ENCODE data around the gene CDH13.

The CDH13 gene

GRCh38 chr16:83791916-83792315 is 1165.1 kb downstream of the CDH13 start:
- H3K27ac Mint-ChIP-seq, result no peak overlapping the region
- H3K36me3 Mint-ChIP-seq (ENCODE audit: low read depth), result no peaks in the 10 kb centered on the region
- peaks cover 2% of the 10 kb centered on the region for H3K27me3 Mint-ChIP-seq
- peaks cover 11% of the 10 kb centered on the region for H3K4me1 Mint-ChIP-seq (ENCODE audit: low read depth)
- intact Hi-C loops (cut with micrococcal nuclease), result no loop called here
- no peak overlapping the region for H3K4me3 Mint-ChIP-seq
- no peaks in the 10 kb centered on the region for H3K9me3 Mint-ChIP-seq

DNA sequence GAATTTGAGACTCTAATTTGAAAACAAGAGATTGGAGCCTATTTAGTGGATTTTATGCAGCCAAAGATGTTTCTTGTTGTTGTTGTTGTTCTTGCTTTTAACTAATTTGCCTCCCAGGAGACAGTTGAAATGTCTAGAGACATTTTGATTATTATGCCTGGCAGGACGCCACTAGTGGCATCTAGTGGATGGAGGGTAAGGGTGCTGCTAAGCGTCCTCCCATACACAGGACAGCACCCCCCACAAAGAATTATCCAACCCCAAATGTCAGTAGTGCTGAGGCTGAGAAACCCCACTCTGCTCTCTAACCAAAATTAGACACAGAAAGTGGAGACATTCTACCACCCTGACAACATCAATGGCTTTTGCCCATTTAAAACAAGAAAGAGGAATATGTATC is 1165.6 kb downstream of the CDH13 start:
- peaks cover 2% of the 10 kb centered on the region for H3K27me3 Mint-ChIP-seq
- H3K36me3 Mint-ChIP-seq (ENCODE audit: low read depth), result no peaks in the 10 kb centered on the region
- H3K9me3 Mint-ChIP-seq, result no peaks in the 10 kb centered on the region
- intact Hi-C loops (cut with micrococcal nuclease), result no loop called here
- H3K4me1 Mint-ChIP-seq (ENCODE audit: low read depth), result peaks cover 9% of the 10 kb centered on the region
- no peak overlapping the region for H3K4me3 Mint-ChIP-seq
- H3K27ac Mint-ChIP-seq, result no peak overlapping the region

- no peaks in the 10 kb centered on the region for H3K36me3 Mint-ChIP-seq (ENCODE audit: low read depth)
- intact Hi-C loops (cut with micrococcal nuclease), result no loop called here
- H3K4me1 Mint-ChIP-seq (ENCODE audit: low read depth), result peaks cover 9% of the 10 kb centered on the region
- H3K27ac Mint-ChIP-seq, result no peak overlapping the region
- no peaks in the 10 kb centered on the region for H3K27me3 Mint-ChIP-seq
- H3K9me3 Mint-ChIP-seq, result no peaks in the 10 kb centered on the region
- no peak overlapping the region for H3K4me3 Mint-ChIP-seq
Observed at GRCh38 chr16:83793179-83793578, 1166.4 kb downstream of the CDH13 start.

GRCh38 chr16:83794860-83795554 is 1168.2 kb downstream of the CDH13 start:
- intact Hi-C loops (cut with micrococcal nuclease), result no loop called here
- no peaks in the 10 kb centered on the region for H3K9me3 Mint-ChIP-seq
- no peak overlapping the region for H3K4me3 Mint-ChIP-seq
- H3K27me3 Mint-ChIP-seq, result no peaks in the 10 kb centered on the region
- H3K4me1 Mint-ChIP-seq (ENCODE audit: low read depth), result peaks cover 9% of the 10 kb centered on the region
- no peaks in the 10 kb centered on the region for H3K36me3 Mint-ChIP-seq (ENCODE audit: low read depth)
- H3K27ac Mint-ChIP-seq, result no peak overlapping the region

DNA sequence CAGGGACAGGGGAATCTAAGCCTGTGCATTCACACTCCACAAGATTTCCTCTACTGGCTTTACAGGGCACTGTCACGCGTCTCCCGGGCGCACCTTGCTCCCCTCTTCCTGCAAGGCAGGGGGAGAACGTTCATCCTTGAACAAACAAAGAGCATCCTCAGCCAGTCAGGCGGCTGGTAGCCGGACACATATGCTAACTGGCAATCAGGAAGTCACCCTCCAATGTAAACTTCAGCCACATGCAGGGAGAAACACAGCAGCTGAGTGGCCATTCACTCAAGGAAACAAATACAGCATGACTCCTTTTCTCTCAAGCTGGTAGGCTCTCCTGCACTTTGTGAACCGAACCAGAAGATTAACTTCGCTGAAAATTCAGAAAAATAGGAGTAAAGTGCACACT is 1170.2 kb downstream of the CDH13 start:
- no peak overlapping the region for H3K27ac Mint-ChIP-seq
- no peaks in the 10 kb centered on the region for H3K9me3 Mint-ChIP-seq
- no peaks in the 10 kb centered on the region for H3K36me3 Mint-ChIP-seq (ENCODE audit: low read depth)
- intact Hi-C loops (cut with micrococcal nuclease), result no loop called here
- H3K27me3 Mint-ChIP-seq, result peaks cover 1% of the 10 kb centered on the region
- H3K4me1 Mint-ChIP-seq (ENCODE audit: low read depth), result peaks cover 11% of the 10 kb centered on the region
- no peak overlapping the region for H3K4me3 Mint-ChIP-seq

DNA sequence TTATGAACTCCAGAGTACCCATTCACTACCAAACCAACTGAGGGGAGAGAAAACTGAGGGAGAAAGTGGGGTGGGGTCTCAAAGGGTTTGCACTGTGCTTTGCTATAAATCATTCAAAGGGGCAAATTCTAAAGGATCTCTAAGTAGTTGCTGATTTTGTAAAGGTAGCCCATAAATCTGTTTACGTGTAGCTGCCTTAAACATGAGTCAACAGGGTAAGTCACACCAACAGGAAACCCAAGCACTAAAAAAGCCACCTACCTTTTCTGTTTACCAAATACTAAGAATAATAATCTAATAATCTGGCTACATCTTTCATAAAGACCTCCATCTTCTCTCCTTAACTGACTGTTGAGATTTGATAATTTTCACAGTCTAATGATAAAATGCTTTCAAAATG is 1172.6 kb downstream of the CDH13 start:
- Mint-ChIP-seq H3K4me1 (ENCODE audit: low read depth) (peaks cover 33% of the 10 kb centered on the region), H3K36me3 (ENCODE audit: low read depth) (no peaks in the 10 kb centered on the region), H3K4me3 (no peak overlapping the region), H3K9me3 (no peaks in the 10 kb centered on the region), H3K27ac (no peak overlapping the region), H3K27me3 (peaks cover 1% of the 10 kb centered on the region)
- intact Hi-C loops (cut with micrococcal nuclease), result no loop called here

DNA sequence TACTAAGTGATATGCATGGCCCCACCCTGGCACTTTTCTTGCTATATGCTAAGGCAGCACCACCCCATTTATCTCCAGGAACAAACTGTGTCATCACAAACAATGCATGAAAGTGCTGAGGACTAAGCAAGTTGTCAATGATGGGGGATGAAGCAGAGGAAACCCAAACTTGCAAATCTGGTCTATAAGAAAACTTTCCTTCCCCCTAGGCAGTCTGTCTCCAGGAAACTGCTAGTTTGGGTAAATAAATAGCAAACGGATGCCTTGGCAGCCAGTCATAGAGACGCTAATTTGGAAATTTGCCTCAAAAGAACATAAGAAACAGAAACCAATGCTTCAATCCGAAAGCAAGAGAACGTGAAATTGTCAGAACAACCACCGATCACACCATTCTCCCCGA is 1175.4 kb downstream of the CDH13 start:
- Mint-ChIP-seq H3K27ac (no peak overlapping the region), H3K36me3 (ENCODE audit: low read depth) (no peaks in the 10 kb centered on the region), H3K9me3 (no peaks in the 10 kb centered on the region), H3K4me3 (no peak overlapping the region), H3K27me3 (peaks cover 1% of the 10 kb centered on the region), H3K4me1 (ENCODE audit: low read depth) (peaks cover 50% of the 10 kb centered on the region)
- intact Hi-C loops (cut with micrococcal nuclease), result no loop called here

DNA sequence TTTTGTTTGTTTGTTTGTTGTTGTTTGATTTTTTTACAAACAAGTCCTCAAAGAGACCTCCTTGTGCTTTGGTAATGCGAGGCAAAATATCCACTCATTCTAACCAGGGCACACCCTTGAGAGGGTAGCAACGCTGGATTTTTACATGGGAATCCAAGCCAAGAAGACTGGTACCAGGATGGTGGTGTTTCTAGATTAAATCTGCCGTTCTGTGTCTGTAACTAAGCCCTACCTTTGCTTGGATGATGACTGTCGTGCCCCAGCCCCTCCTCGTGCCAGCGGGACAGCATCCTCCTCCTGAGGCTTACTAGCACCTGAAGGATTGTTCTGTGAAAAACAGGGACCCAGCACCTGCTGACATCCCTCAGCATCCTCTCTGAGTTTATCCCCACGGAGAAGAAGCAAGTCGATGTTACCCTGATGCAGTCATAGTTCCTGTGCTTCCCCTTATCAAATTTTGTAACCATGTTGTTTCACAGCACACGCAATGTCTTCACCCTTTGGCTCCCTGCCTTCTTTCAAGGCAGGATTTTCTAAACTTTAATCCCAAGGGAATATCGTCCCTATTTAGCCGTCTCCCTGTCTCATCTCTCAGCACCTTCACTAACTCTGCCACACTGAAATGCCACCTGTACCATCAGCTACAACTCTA is 1175.9 kb downstream of the CDH13 start:
- intact Hi-C loops (cut with micrococcal nuclease), result no loop called here
- peaks cover 1% of the 10 kb centered on the region for H3K27me3 Mint-ChIP-seq

DNA sequence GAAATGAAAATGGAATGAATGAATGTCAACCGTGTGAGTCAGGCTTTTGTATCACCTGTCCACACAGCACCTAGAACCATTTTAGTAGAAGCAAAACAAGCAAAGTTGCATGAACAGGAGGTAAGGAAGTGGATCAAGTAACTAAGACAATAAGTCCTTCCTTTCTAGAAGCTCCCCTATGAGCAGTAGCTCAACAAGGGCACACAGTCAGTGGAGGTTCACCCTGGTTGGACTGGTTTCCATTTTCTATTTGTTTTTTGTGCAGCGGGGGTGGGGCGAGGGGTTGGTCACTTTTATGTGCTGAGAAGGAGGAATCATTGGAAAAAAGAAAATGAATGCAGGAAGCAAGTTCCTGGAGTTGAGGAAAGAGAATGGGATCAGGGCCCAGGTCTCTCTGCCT is 1177.0 kb downstream of the CDH13 start:
- H3K27me3 Mint-ChIP-seq, result peaks cover 1% of the 10 kb centered on the region
- intact Hi-C loops (cut with micrococcal nuclease), result no loop called here
- no peaks in the 10 kb centered on the region for H3K9me3 Mint-ChIP-seq
- H3K27ac Mint-ChIP-seq, result peak overlapping the region; percentile 98
- H3K36me3 Mint-ChIP-seq (ENCODE audit: low read depth), result peaks cover 12% of the 10 kb centered on the region
- peaks cover 59% of the 10 kb centered on the region for H3K4me1 Mint-ChIP-seq (ENCODE audit: low read depth)
- H3K4me3 Mint-ChIP-seq, result no peak overlapping the region

More for the DNA sequence above, 1175.9 kb downstream of the CDH13 start:
- Mint-ChIP-seq H3K27ac (no peak overlapping the region), H3K36me3 (ENCODE audit: low read depth) (peaks cover under 1% of the 10 kb centered on the region), H3K9me3 (no peaks in the 10 kb centered on the region), H3K4me3 (no peak overlapping the region), H3K4me1 (ENCODE audit: low read depth) (peaks cover 53% of the 10 kb centered on the region)

- H3K27me3 Mint-ChIP-seq, result peaks cover 1% of the 10 kb centered on the region
- intact Hi-C loops (cut with micrococcal nuclease), result no loop called here
- no peaks in the 10 kb centered on the region for H3K9me3 Mint-ChIP-seq
- H3K36me3 Mint-ChIP-seq (ENCODE audit: low read depth), result peaks cover 18% of the 10 kb centered on the region
- no peak overlapping the region for H3K4me3 Mint-ChIP-seq
- peak overlapping the region; percentile 98 for H3K27ac Mint-ChIP-seq
- peaks cover 65% of the 10 kb centered on the region for H3K4me1 Mint-ChIP-seq (ENCODE audit: low read depth)
Observed at GRCh38 chr16:83804366-83804765, 1177.6 kb downstream of the CDH13 start.

GRCh38 chr16:83806036-83806435 is 1179.3 kb downstream of the CDH13 start:
- H3K27me3 Mint-ChIP-seq, result no peaks in the 10 kb centered on the region
- H3K27ac Mint-ChIP-seq, result peak overlapping the region; percentile 98
- H3K4me1 Mint-ChIP-seq (ENCODE audit: low read depth), result peaks cover 68% of the 10 kb centered on the region
- H3K36me3 Mint-ChIP-seq (ENCODE audit: low read depth), result peaks cover 34% of the 10 kb centered on the region
- peak overlapping the region; percentile 70 for H3K4me3 Mint-ChIP-seq
- intact Hi-C loops (cut with micrococcal nuclease), result loop anchor here (5.0 kb wide), 2 partner anchors 34 to 91 kb away; partner anchors contain the start of gene MLYCD
- no peaks in the 10 kb centered on the region for H3K9me3 Mint-ChIP-seq

- peaks cover 68% of the 10 kb centered on the region for H3K4me1 Mint-ChIP-seq (ENCODE audit: low read depth)
Observed at GRCh38 chr16:83806731-83807130, 1180.0 kb downstream of the CDH13 start.

DNA sequence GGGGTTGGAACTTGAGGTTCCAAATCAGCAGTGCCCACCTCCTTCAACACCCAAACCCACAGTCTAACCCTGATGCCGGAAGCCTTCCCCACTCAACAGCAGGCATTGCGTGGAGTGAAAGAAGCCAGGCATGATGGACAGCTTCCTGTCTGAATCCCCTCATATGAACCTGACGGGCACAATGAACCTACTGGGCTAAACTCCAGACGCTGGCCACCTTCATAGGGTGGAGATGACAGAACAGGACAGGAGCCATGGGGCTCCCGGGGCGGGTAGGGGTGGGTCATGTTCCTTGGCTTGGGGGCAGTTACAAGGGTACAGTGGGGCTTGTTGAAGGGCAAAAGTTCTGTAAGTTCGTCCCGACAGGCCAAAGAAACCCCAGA is 1180.5 kb downstream of the CDH13 start:
- H3K27me3 Mint-ChIP-seq, result no peaks in the 10 kb centered on the region
- H3K4me1 Mint-ChIP-seq (ENCODE audit: low read depth), result peaks cover 63% of the 10 kb centered on the region
- H3K36me3 Mint-ChIP-seq (ENCODE audit: low read depth), result peaks cover 47% of the 10 kb centered on the region
- no peak overlapping the region for H3K4me3 Mint-ChIP-seq
- intact Hi-C loops (cut with micrococcal nuclease), result loop anchor here (5.0 kb wide), 2 partner anchors 35 to 90 kb away; partner anchors contain the start of gene MLYCD
- H3K9me3 Mint-ChIP-seq, result no peaks in the 10 kb centered on the region
- H3K27ac Mint-ChIP-seq, result peak overlapping the region; percentile 98

More at GRCh38 chr16:83806731-83807130, 1180.0 kb downstream of the CDH13 start:
- H3K9me3 Mint-ChIP-seq, result no peaks in the 10 kb centered on the region
- intact Hi-C loops (cut with micrococcal nuclease), result loop anchor here (5.0 kb wide), 2 partner anchors 34 to 91 kb away; partner anchors contain the start of gene MLYCD
- no peak overlapping the region for H3K4me3 Mint-ChIP-seq
- peak overlapping the region; percentile 98 for H3K27ac Mint-ChIP-seq
- no peaks in the 10 kb centered on the region for H3K27me3 Mint-ChIP-seq
- H3K36me3 Mint-ChIP-seq (ENCODE audit: low read depth), result peaks cover 41% of the 10 kb centered on the region

- Mint-ChIP-seq H3K4me1 (ENCODE audit: low read depth) (peaks cover 63% of the 10 kb centered on the region), H3K27me3 (no peaks in the 10 kb centered on the region), H3K4me3 (peak within 1 kb of the TSS; percentile 98), H3K27ac (peak within 1 kb of the TSS; percentile 98), H3K36me3 (ENCODE audit: low read depth) (peaks cover 53% of the 10 kb centered on the region), H3K9me3 (no peaks in the 10 kb centered on the region)
- intact Hi-C loops (cut with micrococcal nuclease), result loop anchor here (5.0 kb wide), 2 partner anchors 36 to 89 kb away; partner anchors contain the start of gene MLYCD
Observed at GRCh38 chr16:83807710-83808572, 1181.2 kb downstream of the CDH13 start, which contains the start of gene HSBP1. HSBP1 (plus strand) TSS chr16:83807978; CDS start chr16:83808077, 99 bp downstream.
